ENCODE data around the gene YBX3. TPM values are rescaled to one million over a fixed set of nuclear protein-coding genes. Genes with fewer than 3 reads are reported as not detected.
A peak's percentile ranks its signal among the peaks of the same experiment; 100 is the strongest.

Gene YBX3
- total RNA-seq (36.6 TPM), polyA plus RNA-seq (446 TPM)
- long read RNA-seq, donor 1, partial matches to known transcripts: 0 of 3 reads
- long read RNA-seq, donor 1, other reads (novel, unspliced or antisense): 0 of 3 reads
- long read RNA-seq, donor 2: 0 reads
- long read RNA-seq, donor 3, transcript YBX3-201 (10 exons, 1,796 nt): major isoform, 10 of 32 reads
- long read RNA-seq, donor 3, partial matches to known transcripts: 19 of 32 reads
- long read RNA-seq, donor 3, other reads (novel, unspliced or antisense): 0 of 32 reads
- long read RNA-seq, donor 4, transcript YBX3-201 (10 exons, 1,796 nt): major isoform, 7 of 29 reads
- long read RNA-seq, donor 4, partial matches to known transcripts: 15 of 29 reads
- long read RNA-seq, donor 4, other reads (novel, unspliced or antisense): 0 of 29 reads
- long read RNA-seq, donor 5, transcript YBX3-202 (9 exons, 1,708 nt): minor isoform, 5 of 54 reads
- long read RNA-seq, donor 5, transcript YBX3-201 (10 exons, 1,796 nt): major isoform, 9 of 54 reads
- long read RNA-seq, donor 5, partial matches to known transcripts: 35 of 54 reads
- long read RNA-seq, donor 5, other reads (novel, unspliced or antisense): 0 of 54 reads
- long read RNA-seq, donor 6, transcript YBX3-202 (9 exons, 1,708 nt): minor isoform, 5 of 39 reads
- long read RNA-seq, donor 6, transcript YBX3-201 (10 exons, 1,796 nt): major isoform, 13 of 39 reads
- long read RNA-seq, donor 6, partial matches to known transcripts: 20 of 39 reads
- long read RNA-seq, donor 6, other reads (novel, unspliced or antisense): 0 of 39 reads
- long read RNA-seq, donor 7, transcript YBX3-201 (10 exons, 1,796 nt): major isoform, 12 of 17 reads
- long read RNA-seq, donor 7, partial matches to known transcripts: 0 of 17 reads
- long read RNA-seq, donor 7, other reads (novel, unspliced or antisense): 0 of 17 reads
- long read RNA-seq, donor 8, transcript YBX3-201 (10 exons, 1,796 nt): major isoform, 5 of 9 reads
- long read RNA-seq, donor 8, partial matches to known transcripts: 0 of 9 reads
- long read RNA-seq, donor 8, other reads (novel, unspliced or antisense): 0 of 9 reads
- long read RNA-seq, donor 9, transcript YBX3-201 (10 exons, 1,796 nt): major isoform, 10 of 15 reads
- long read RNA-seq, donor 9, transcript YBX3-202 (9 exons, 1,708 nt): minor isoform, 5 of 15 reads
- long read RNA-seq, donor 9, partial matches to known transcripts: 0 of 15 reads
- long read RNA-seq, donor 9, other reads (novel, unspliced or antisense): 0 of 15 reads
- long read RNA-seq, donor 10, transcript YBX3-202 (9 exons, 1,708 nt): minor isoform, 9 of 28 reads
- long read RNA-seq, donor 10, transcript YBX3-201 (10 exons, 1,796 nt): major isoform, 10 of 28 reads
- long read RNA-seq, donor 10, partial matches to known transcripts: 9 of 28 reads
- long read RNA-seq, donor 10, other reads (novel, unspliced or antisense): 0 of 28 reads

DNA sequence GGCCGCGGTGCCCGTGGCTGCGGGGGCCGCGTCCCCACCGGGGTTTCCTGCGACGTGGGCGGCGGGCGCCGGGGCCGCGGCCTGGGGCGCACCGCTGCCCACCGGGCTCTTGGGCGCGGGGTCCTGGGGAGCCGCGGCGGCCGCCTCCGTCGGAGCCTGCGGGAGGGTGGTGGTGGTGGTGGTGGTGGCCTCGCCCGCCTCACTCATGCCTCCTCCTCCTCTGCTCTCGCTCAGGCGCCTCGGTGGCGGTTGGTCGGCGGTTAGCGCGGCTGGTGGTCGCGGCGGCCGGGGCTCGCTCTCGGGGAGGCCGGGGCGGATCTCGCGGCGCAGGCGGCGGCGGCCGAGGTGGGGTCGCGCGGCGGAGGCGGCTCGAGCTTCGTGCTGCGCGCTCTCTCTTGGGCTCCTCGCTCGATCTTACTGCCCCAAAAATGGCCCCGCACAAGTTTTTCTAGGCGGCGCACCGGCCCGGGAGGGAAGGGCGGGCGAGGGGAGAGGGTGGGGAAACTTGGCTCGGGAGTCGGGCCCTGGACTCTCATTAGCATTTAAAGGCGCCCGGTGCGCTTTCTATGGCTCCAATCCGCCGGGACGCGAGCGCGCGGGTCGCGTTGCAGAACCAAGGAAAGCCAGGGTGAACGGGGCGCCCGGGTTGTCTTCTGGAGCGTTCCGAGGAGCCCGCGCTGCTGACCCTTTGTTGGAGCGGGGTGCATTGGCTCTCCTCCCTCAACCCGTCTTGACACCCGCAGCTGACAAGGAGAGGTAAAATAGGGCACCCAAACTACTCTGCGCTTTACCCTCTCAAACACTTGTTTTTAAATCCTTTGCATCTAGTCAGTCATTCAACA, at the start of gene YBX3:
TSS of gene YBX3 (minus strand) at position 419 of the 842 bp plus-strand sequence. CDS start at position 207, 212 bp downstream.
- Histone ChIP-seq H3K36me3 (ENCODE audit: control insufficient read depth in 2 of 2, insufficient read depth in 2 of 2, low read length in 1 of 2) (no peaks in the 10 kb centered on the region), H3K27ac (ENCODE audit: low read depth in 1 of 2, low read length in 1 of 2) (peak within 1 kb of the TSS; percentile 64 to 92), H3K27me3 (ENCODE audit: control insufficient read depth in 2 of 2, insufficient read depth in 1 of 2, low read length in 1 of 2) (peaks cover 9 to 20% of the 10 kb centered on the region in 2 donors), H3K4me3 (ENCODE audit: low read length in 2 of 2) (peak within 1 kb of the TSS; percentile 53 to 64), H3K9me3 (ENCODE audit: control insufficient read depth in 2 of 2, insufficient read depth in 1 of 2, low read length in 1 of 2) (no peaks in the 10 kb centered on the region), H3K4me1 (ENCODE audit: control insufficient read depth in 2 of 2, insufficient read depth in 2 of 2, low read length in 2 of 2) (peaks cover 4 to 16% of the 10 kb centered on the region in 2 donors)
- peak in 3 of 9 donors; percentile 27 to 67 (median 33) for DNase-seq (ENCODE audit: low read depth in 6 of 9, low spot score in 9 of 9)
- under 1% methylated on average over 95 of the region's 95 CpGs for WGBS

DNA sequence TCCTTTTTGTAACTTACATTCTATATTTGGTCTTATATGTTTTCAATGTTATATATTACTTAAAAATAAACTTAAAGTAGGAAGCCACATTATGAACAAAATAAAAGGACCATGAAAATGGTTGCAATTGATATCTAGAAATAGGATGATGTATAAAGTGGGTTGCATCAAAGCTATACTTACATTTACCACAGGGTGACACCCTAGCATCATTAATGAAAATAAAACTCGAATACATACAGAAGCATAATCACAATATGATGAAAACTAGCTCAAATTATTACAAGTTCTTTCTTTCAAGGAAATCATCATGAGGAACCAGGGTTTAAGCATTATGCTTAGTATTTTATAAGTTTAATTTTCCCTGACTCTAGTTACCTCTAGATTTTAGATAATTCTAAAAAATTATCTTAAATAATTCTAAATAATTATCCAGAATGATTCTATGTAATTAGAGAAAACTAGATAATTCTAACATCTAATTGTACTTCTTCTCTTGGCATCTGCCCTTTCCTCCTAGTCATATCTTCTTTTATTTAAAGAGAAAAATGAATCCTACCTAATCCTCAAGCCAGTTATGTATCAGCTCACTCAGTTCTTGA, 48.1 kb upstream of the YBX3 start:
- no peaks in the 10 kb centered on the region for H3K36me3 ChIP-seq (ENCODE audit: control insufficient read depth in 2 of 2, insufficient read depth in 2 of 2, low read length in 1 of 2)
- WGBS: 0% methylated on average over 1 of the region's 1 CpG
- no peak overlapping the region for H3K27ac ChIP-seq (ENCODE audit: low read depth in 1 of 2, low read length in 1 of 2)
- DNase-seq (ENCODE audit: low read depth in 6 of 9, low spot score in 9 of 9): peak in 7 of 9 donors; percentile 6 to 47 (median 15)
- no peak overlapping the region for H3K4me3 ChIP-seq (ENCODE audit: low read length in 2 of 2)
- no peaks in the 10 kb centered on the region for H3K9me3 ChIP-seq (ENCODE audit: control insufficient read depth in 2 of 2, insufficient read depth in 1 of 2, low read length in 1 of 2)
- H3K27me3 ChIP-seq (ENCODE audit: control insufficient read depth in 2 of 2, insufficient read depth in 1 of 2, low read length in 1 of 2): no peaks in the 10 kb centered on the region
- no peaks in the 10 kb centered on the region for H3K4me1 ChIP-seq (ENCODE audit: control insufficient read depth in 2 of 2, insufficient read depth in 2 of 2, low read length in 2 of 2)

GRCh38 chr12:10759657-10760056, 36.5 kb upstream of the YBX3 start:
- no peaks in the 10 kb centered on the region for H3K27me3 ChIP-seq (ENCODE audit: control insufficient read depth in 2 of 2, insufficient read depth in 1 of 2, low read length in 1 of 2)
- 90% methylated on average over 2 of the region's 2 CpGs for WGBS
- H3K9me3 ChIP-seq (ENCODE audit: control insufficient read depth in 2 of 2, insufficient read depth in 1 of 2, low read length in 1 of 2): peaks cover 1 to 11% of the 10 kb centered on the region in 2 donors
- H3K4me1 ChIP-seq (ENCODE audit: control insufficient read depth in 2 of 2, insufficient read depth in 2 of 2, low read length in 2 of 2): no peaks in the 10 kb centered on the region
- DNase-seq (ENCODE audit: low read depth in 6 of 9, low spot score in 9 of 9): no peak
- no peak overlapping the region for H3K27ac ChIP-seq (ENCODE audit: low read depth in 1 of 2, low read length in 1 of 2)
- no peaks in the 10 kb centered on the region for H3K36me3 ChIP-seq (ENCODE audit: control insufficient read depth in 2 of 2, insufficient read depth in 2 of 2, low read length in 1 of 2)
- no peak overlapping the region for H3K4me3 ChIP-seq (ENCODE audit: low read length in 2 of 2)

DNA sequence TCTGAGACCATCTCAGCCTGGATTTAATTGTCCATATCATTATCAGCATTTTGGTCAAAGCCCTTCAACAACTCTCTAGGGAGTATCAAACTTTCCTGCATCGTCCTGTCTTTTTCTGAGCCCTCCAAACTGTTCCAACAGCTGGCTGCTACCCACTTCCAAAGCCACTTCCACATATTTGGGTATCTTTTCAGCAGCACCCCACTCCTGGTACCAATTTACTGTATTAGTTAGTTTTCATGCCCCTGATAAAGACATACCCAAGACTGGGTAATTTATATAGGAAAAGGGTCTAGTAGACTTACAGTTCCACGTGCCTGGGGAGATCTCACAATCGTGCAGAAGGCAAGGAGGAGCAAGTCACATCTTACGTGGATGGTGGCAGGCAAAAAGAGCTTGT, 33.1 kb upstream of the YBX3 start:
- DNase-seq (ENCODE audit: low read depth in 6 of 9, low spot score in 9 of 9): no peak
- WGBS: 95% methylated on average over 4 of the region's 4 CpGs
- Histone ChIP-seq H3K36me3 (ENCODE audit: control insufficient read depth in 2 of 2, insufficient read depth in 2 of 2, low read length in 1 of 2) (no peaks in the 10 kb centered on the region), H3K9me3 (ENCODE audit: control insufficient read depth in 2 of 2, insufficient read depth in 1 of 2, low read length in 1 of 2) (peaks cover 1 to 11% of the 10 kb centered on the region in 2 donors), H3K4me3 (ENCODE audit: low read length in 2 of 2) (no peak overlapping the region), H3K4me1 (ENCODE audit: control insufficient read depth in 2 of 2, insufficient read depth in 2 of 2, low read length in 2 of 2) (no peaks in the 10 kb centered on the region), H3K27me3 (ENCODE audit: control insufficient read depth in 2 of 2, insufficient read depth in 1 of 2, low read length in 1 of 2) (no peaks in the 10 kb centered on the region), H3K27ac (ENCODE audit: low read depth in 1 of 2, low read length in 1 of 2) (no peak overlapping the region)

- Histone ChIP-seq H3K27me3 (ENCODE audit: control insufficient read depth in 2 of 2, insufficient read depth in 1 of 2, low read length in 1 of 2) (no peaks in the 10 kb centered on the region), H3K4me1 (ENCODE audit: control insufficient read depth in 2 of 2, insufficient read depth in 2 of 2, low read length in 2 of 2) (peaks cover 0 to 4% of the 10 kb centered on the region in 2 donors), H3K4me3 (ENCODE audit: low read length in 2 of 2) (no peak overlapping the region), H3K27ac (ENCODE audit: low read depth in 1 of 2, low read length in 1 of 2) (no peak overlapping the region), H3K36me3 (ENCODE audit: control insufficient read depth in 2 of 2, insufficient read depth in 2 of 2, low read length in 1 of 2) (no peaks in the 10 kb centered on the region), H3K9me3 (ENCODE audit: control insufficient read depth in 2 of 2, insufficient read depth in 1 of 2, low read length in 1 of 2) (peaks cover 1 to 11% of the 10 kb centered on the region in 2 donors)
- no peak for DNase-seq (ENCODE audit: low read depth in 6 of 9, low spot score in 9 of 9)
- 88% methylated on average over 4 of the region's 4 CpGs for WGBS
Measured at GRCh38 chr12:10753059-10753458, 29.9 kb upstream of the YBX3 start.

GRCh38 chr12:10750385-10750727, 27.2 kb upstream of the YBX3 start:
- Histone ChIP-seq H3K27ac (ENCODE audit: low read depth in 1 of 2, low read length in 1 of 2) (no peak overlapping the region), H3K36me3 (ENCODE audit: control insufficient read depth in 2 of 2, insufficient read depth in 2 of 2, low read length in 1 of 2) (no peaks in the 10 kb centered on the region), H3K9me3 (ENCODE audit: control insufficient read depth in 2 of 2, insufficient read depth in 1 of 2, low read length in 1 of 2) (peaks cover 0 to 2% of the 10 kb centered on the region in 2 donors), H3K27me3 (ENCODE audit: control insufficient read depth in 2 of 2, insufficient read depth in 1 of 2, low read length in 1 of 2) (no peaks in the 10 kb centered on the region), H3K4me1 (ENCODE audit: control insufficient read depth in 2 of 2, insufficient read depth in 2 of 2, low read length in 2 of 2) (peaks cover 0 to 4% of the 10 kb centered on the region in 2 donors), H3K4me3 (ENCODE audit: low read length in 2 of 2) (no peak overlapping the region)
- WGBS: 3% methylated on average over 4 of the region's 4 CpGs
- DNase-seq (ENCODE audit: low read depth in 6 of 9, low spot score in 9 of 9): no peak

DNA sequence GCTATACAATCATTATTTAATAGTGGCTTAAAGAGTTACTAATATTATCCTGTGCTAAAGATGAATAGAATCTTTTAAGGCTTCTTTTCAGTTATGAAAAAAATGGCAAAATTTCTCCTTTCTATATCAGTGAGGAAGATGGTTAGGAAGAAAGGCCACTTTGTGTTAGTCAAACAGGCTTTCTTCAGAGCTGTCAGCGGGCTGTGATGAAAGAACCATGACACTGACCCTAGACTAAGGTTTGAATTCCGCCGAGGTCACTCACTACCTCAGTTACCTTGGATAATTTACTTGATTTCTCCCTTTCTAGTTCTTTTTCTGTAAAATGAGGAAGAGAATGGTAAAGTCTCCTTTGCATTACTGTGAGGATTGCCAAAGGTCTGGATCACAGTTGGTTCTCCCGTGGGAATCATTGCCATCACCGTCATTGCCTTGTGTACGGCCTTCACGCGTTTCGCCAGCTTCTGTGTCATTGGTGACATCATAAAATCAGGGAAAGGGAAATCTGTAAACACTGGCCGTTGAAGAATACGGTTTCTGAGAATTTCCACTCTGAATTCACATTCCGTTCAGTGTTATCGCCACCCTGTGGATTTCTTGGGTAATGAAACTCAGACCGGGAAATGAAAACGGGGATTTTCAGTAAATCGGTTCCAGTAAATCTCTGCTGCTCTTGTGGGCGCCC, 26.7 kb upstream of the YBX3 start:
- Histone ChIP-seq H3K27me3 (ENCODE audit: control insufficient read depth in 2 of 2, insufficient read depth in 1 of 2, low read length in 1 of 2) (no peaks in the 10 kb centered on the region), H3K36me3 (ENCODE audit: control insufficient read depth in 2 of 2, insufficient read depth in 2 of 2, low read length in 1 of 2) (no peaks in the 10 kb centered on the region), H3K27ac (ENCODE audit: low read depth in 1 of 2, low read length in 1 of 2) (no peak overlapping the region), H3K4me3 (ENCODE audit: low read length in 2 of 2) (no peak overlapping the region), H3K4me1 (ENCODE audit: control insufficient read depth in 2 of 2, insufficient read depth in 2 of 2, low read length in 2 of 2) (peaks cover 0 to 4% of the 10 kb centered on the region in 2 donors), H3K9me3 (ENCODE audit: control insufficient read depth in 2 of 2, insufficient read depth in 1 of 2, low read length in 1 of 2) (no peaks in the 10 kb centered on the region)
- peak; percentile 64 to 92 (median 77) for DNase-seq (ENCODE audit: low read depth in 6 of 9, low spot score in 9 of 9)
- WGBS: 12% methylated on average over 17 of the region's 17 CpGs

Data from thymus (tissue), 14 donors.